ENCODE measurements around the gene OR52I2.

OR52I2 gene

DNA sequence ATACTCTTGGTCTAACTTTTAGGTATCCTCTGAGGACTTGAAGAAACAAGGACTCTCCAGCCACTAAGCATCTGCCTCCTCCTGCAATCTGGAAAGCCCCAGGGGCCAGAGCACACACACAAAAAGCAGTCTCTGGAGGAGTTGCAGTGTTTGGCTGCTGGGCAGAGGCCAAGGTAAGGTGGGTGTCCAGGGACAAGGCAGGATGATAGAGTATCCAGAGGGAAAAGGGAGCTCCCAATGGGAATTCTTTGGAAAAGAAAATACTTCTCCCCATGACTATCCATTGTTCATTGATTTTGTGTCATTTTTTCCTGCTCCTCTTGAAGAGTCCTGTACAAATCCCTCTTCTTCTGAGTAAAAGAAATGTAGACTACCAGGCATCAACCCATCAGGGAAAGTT, at the start of gene OR52I2:
OR52I2 (plus strand) TSS at position 301 of the 400 bp plus-strand sequence.
- in situ Hi-C loops (cut with MboI; ENCODE audit: low sequenced_read_pairs), result no loop called here

DNA sequence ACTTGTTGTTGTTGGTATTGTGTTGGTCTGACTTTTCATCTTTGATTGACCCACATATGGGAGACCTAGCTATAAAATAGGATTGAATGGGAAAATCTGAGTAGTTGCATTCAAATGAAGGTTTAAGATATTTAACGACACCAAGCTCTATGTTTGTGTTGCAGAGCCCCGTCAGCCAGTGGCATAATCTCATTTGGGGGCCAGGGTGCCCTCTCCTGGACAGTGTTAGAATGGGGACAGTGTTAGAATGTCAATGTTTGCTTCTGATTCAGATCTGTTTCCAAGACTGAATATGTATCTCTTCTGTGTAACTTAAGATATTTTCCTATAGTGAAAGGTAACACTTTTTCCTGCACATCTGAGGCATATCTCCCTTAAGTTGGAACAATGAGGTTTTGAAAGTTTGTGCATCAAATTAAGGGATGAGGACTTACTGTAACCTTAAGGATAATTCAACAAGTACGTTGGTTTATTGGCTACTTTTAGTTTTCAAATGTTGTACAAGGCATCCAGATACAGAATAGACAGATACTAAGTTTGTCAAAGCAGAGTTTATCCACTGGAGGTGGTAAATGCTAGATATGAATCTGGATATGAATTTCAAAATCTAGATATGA, 41.8 kb upstream of the OR52I2 start:
- in situ Hi-C loops (cut with MboI; ENCODE audit: low sequenced_read_pairs), result no loop called here

GRCh38 chr11:4541071-4541470, 40.5 kb upstream of the OR52I2 start:
- in situ Hi-C loops (cut with MboI; ENCODE audit: low sequenced_read_pairs), result no loop called here

DNA sequence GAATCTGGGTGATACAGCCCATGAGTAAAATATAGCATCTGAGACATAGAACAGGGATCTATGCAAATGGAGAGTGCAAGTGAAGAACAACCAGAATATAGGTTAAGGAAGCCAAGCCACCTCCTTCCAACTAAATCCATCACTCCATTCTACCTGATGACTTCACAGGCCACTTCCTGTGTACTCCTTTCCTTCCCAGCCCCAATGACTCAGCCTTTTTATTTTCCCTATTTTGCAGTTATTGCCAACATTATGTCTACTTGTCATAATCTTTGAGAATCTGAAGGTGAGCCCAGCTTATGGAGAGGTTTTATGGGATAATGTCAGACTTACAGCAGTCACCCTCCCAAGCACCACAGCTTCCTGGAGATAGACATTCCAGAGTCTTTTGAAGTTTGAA, 38.0 kb upstream of the OR52I2 start:
- in situ Hi-C loops (cut with MboI; ENCODE audit: low sequenced_read_pairs), result no loop called here

DNA sequence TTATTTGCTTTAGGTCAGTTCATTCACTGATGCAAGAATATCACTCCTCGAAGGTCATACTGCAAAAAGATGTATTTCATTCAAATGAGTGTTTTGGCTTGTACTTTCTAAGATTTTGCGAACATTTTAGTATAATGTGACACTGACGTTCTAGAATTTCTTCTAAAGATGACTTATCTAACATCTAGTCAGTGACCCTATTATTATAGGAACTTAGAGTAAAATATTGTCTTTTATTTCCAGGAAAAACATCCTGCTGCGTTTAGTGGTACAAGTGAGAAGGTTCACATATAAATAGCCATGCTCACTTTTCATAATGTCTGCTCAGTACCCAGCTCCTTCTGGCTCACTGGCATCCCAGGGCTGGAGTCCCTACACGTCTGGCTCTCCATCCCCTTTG, 36.7 kb upstream of the OR52I2 start, which contains the start of gene OR52M1:
OR52M1 (plus strand) TSS at position 301 of the 400 bp plus-strand sequence; CDS start at position 301, 0 bp downstream.
- in situ Hi-C loops (cut with MboI; ENCODE audit: low sequenced_read_pairs), result no loop called here

DNA sequence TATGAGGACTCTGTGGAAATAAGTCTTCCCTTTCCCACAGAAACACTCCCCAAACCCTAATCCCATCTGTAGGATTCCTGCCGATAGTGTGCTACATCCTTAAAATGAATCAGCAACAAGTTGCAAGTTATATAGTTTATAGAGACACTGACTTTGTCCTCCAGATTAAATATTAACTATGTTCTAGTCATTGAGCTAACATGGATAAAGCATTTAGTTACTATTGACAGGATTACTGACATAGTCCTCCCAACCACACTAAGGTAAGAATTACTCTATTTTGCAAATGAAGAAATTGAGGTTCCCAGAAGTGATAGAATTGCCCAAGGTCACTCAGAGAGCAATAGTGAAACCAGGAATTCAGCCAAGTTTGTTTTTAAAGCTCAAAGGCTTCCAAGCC, 34.7 kb upstream of the OR52I2 start:
- in situ Hi-C loops (cut with MboI; ENCODE audit: low sequenced_read_pairs), result no loop called here

DNA sequence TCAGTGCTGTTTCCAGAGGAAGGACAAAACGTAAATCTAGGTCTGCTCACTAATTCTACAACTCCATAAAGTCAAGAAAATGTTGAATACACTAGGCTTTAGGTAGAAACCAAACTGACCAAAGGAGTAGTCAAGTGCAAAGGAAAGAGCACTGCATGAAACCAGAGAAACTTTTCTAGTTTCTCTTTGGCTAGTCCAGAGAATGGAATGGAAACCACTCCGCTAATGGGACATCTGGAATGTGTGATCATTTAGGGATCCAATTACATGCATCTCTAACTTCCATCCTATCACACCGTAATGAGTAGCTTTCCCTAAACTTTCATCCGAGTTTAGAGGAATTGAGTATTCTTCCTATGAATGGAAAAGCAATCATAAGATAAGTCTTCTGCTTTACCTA, 34.1 kb upstream of the OR52I2 start:
- in situ Hi-C loops (cut with MboI; ENCODE audit: low sequenced_read_pairs), result no loop called here

- in situ Hi-C loops (cut with MboI; ENCODE audit: low sequenced_read_pairs), result no loop called here
Observed at GRCh38 chr11:4551346-4551979, 30.1 kb upstream of the OR52I2 start.

- in situ Hi-C loops (cut with MboI; ENCODE audit: low sequenced_read_pairs), result no loop called here
Observed at GRCh38 chr11:4559527-4560440, 21.8 kb upstream of the OR52I2 start.

DNA sequence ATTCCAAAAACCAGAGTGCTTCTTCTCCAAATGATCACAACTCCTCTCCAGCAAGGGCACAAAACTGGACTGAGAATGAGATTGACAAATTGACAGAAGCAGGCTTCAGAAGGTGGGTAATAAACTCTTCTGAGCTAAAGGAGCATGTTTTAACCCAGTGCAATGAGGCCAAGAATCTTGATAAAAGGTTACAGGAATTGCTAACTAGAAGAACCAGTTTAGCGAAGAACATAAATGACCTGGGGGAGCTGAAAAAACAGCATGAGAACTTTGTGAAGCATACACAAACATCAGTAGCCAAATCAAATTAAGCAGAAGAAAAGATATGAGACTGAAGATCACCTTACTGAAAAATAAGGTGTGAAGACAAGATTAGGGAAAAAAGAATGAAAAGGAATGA, 21.1 kb upstream of the OR52I2 start:
- in situ Hi-C loops (cut with MboI; ENCODE audit: low sequenced_read_pairs), result no loop called here

DNA sequence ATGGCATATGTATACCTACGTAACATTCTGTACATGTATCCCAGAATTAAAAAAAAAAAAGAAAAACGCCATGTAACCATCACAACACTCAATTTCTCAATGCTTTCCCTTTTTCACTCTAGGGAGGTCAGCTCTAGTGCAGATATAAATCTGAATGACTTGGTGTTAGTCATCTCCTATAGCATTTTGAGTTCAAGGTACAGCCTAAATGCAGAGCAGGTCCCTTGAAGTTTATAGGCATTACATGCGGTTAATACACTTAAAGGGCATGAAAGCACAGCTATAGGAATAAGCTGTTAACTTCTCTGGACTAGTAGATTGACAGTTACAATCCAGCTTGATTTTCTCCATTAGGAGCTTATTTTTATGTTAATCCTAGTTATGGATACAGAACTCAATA, 16.2 kb upstream of the OR52I2 start:
- in situ Hi-C loops (cut with MboI; ENCODE audit: low sequenced_read_pairs), result no loop called here

DNA sequence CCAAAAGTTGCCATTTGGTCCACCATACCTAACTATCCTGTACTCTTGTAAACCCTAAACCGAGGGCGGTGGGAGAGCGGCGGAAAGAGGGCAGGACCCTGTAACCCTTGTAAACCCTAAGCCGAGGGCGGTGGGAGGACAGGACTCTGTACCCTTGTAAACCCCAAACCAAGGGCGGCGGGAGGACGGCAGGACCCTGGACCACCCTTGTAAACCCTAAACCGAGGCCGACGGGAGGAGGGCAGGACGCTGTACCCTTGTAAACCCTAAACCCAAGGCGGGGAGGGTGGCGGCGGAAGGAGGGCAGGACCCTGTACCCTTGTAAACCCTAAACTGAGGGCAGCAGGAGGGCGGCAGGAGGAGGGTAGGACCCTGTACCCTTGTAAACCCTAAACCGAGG, 12.5 kb upstream of the OR52I2 start:
- in situ Hi-C loops (cut with MboI; ENCODE audit: low sequenced_read_pairs), result no loop called here

GRCh38 chr11:4576880-4577279, 4.7 kb upstream of the OR52I2 start:
- in situ Hi-C loops (cut with MboI; ENCODE audit: low sequenced_read_pairs), result no loop called here

GRCh38 chr11:4577761-4578160, 3.8 kb upstream of the OR52I2 start:
- in situ Hi-C loops (cut with MboI; ENCODE audit: low sequenced_read_pairs), result no loop called here

GRCh38 chr11:4578624-4579023, 2.9 kb upstream of the OR52I2 start:
- in situ Hi-C loops (cut with MboI; ENCODE audit: low sequenced_read_pairs), result no loop called here

GRCh38 chr11:4580124-4580523, 1.4 kb upstream of the OR52I2 start:
- in situ Hi-C loops (cut with MboI; ENCODE audit: low sequenced_read_pairs), result no loop called here

DNA sequence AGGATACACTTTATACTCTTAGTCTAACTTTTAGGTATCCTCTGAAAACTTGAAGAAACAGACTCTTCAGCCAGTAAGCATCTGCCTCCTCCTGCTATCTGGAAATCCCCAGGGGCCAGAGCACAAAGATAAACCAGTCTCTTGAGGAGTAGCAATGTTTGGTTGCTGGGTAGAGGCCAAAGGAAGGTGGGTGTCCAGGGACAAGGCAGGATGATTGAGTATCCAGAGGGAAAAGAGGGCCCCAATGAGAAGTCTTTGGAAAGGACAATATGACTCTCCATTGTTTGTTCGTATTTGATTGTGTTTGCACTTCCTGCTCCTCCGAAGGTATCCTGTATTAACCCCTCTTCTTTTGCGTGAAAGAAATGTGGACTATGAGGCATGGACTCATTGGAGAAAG, 7.5 kb downstream of the OR52I2 start:
- in situ Hi-C loops (cut with MboI; ENCODE audit: low sequenced_read_pairs), result no loop called here

GRCh38 chr11:4593739-4594138, 12.2 kb downstream of the OR52I2 start, which contains the start of gene OR52I1:
Gene OR52I1, plus strand, starts transcription at chr11:4594039. Its CDS starts 0 bp downstream, at chr11:4594039.
- in situ Hi-C loops (cut with MboI; ENCODE audit: low sequenced_read_pairs), result no loop called here

- in situ Hi-C loops (cut with MboI; ENCODE audit: low sequenced_read_pairs), result no loop called here
Observed at GRCh38 chr11:4605057-4605456, 23.5 kb downstream of the OR52I2 start.

- in situ Hi-C loops (cut with MboI; ENCODE audit: low sequenced_read_pairs), result no loop called here
Observed at GRCh38 chr11:4606231-4607015, 24.9 kb downstream of the OR52I2 start.

DNA sequence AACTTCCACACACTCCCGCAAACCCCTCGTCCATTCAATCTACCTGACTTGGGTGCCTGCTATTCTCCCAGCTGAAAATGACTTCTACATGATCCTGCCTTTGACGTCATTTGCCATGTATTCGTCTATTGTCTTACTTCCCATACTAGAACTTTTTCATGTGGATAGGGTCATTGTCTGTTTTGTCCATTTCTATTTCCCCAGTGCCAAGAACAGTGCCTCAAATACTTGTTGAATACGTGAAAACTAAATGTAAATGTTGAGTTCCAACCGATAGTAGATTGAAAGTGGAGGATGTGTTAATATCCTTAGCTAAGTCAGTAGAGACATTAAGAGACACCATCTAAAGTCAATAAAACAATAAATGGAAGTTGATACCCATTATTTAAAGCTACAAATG, 25.6 kb downstream of the OR52I2 start:
- in situ Hi-C loops (cut with MboI; ENCODE audit: low sequenced_read_pairs), result no loop called here

Measured in hTERT RPE-1 (cell line).